Mesenchymal stem cell (in vitro differentiated cells and primary cell): ENCODE data around the gene CD40.

Source experiments
- DNase-seq: peaks from one replicate; pipeline ENCODE4 v3.0.0-alpha.2; 2013
- H2AFZ ChIP-seq: one replicate; pipeline ENCODE4 v1.6.1; 2013; ENCODE audit warnings: low read depth, mild to moderate bottlenecking, control low read depth, inconsistent platforms, low read length, moderate library complexity
- H2AK5ac ChIP-seq: 2 replicates; pipeline ENCODE4 v1.6.1; 2013; ENCODE audit warnings: low read length, moderate library complexity, mild to moderate bottlenecking, inconsistent platforms; ENCODE audit not compliant: severe bottlenecking
- H2BK120ac ChIP-seq: one replicate; pipeline ENCODE4 v1.6.1; 2013; ENCODE audit warnings: low read depth, mild to moderate bottlenecking, inconsistent platforms, low read length, moderate library complexity
- H2BK12ac ChIP-seq, 2 experiments: one replicate each; pipeline ENCODE4 v1.6.1; 2013; ENCODE audit warnings: inconsistent platforms in 2 of 2, low read length in 2 of 2, mild to moderate bottlenecking in 2 of 2, moderate library complexity in 2 of 2, control low read depth in 1 of 2
- H2BK15ac ChIP-seq: one replicate; pipeline ENCODE4 v1.6.1; 2013; ENCODE audit warnings: mild to moderate bottlenecking, low read depth, inconsistent platforms; ENCODE audit not compliant: poor library complexity, severe bottlenecking
- H2BK5ac ChIP-seq: 2 replicates; pipeline ENCODE4 v1.6.1; 2013; ENCODE audit warnings: low read depth, mild to moderate bottlenecking, low read length, control low read depth, inconsistent platforms; ENCODE audit not compliant: poor library complexity, severe bottlenecking
- H3K14ac ChIP-seq, 2 experiments: one replicate each; pipeline ENCODE4 v1.6.1; 2013; ENCODE audit warnings: inconsistent platforms in 2 of 2, low read length in 2 of 2, control low read depth in 1 of 2, mild to moderate bottlenecking in 1 of 2, moderate library complexity in 1 of 2
- H3K18ac ChIP-seq, 2 experiments: one replicate each; pipeline ENCODE4 v1.6.1; 2013; ENCODE audit warnings: inconsistent platforms in 2 of 2, low read length in 2 of 2, control low read depth in 1 of 2, low read depth in 1 of 2, mild to moderate bottlenecking in 1 of 2
- H3K23ac ChIP-seq, 2 experiments: one replicate each; pipeline ENCODE4 v1.6.1; 2013; ENCODE audit warnings: inconsistent platforms in 2 of 2, low read length in 2 of 2, mild to moderate bottlenecking in 2 of 2, moderate library complexity in 2 of 2, control low read depth in 1 of 2
- H3K27ac ChIP-seq: 2 replicates; pipeline ENCODE4 v1.5.1; 2013; ENCODE audit warnings: mild to moderate bottlenecking, moderate library complexity, low read length, control low read depth, inconsistent platforms; ENCODE audit not compliant: poor library complexity, severe bottlenecking
- H3K27me3 ChIP-seq, 2 experiments: 2 replicates each; pipeline versions ENCODE4 v1.6.1 to v1.7.0; 2013; ENCODE audit warnings: low read length in 2 of 2, mild to moderate bottlenecking in 2 of 2, moderate library complexity in 2 of 2, control low read depth in 1 of 2, inconsistent platforms in 1 of 2; ENCODE audit not compliant: control insufficient read depth in 1 of 2, insufficient read depth in 1 of 2
- H3K36me3 ChIP-seq, 2 experiments: 2 replicates each; pipeline versions ENCODE4 v1.6.1 to v1.7.0; 2013; ENCODE audit warnings: low read length in 2 of 2, control low read depth in 1 of 2, inconsistent platforms in 1 of 2, low read depth in 1 of 2, mild to moderate bottlenecking in 1 of 2; ENCODE audit not compliant: insufficient read depth in 2 of 2, control insufficient read depth in 1 of 2
- H3K4ac ChIP-seq, 2 experiments: one replicate each; pipeline ENCODE4 v1.6.1; 2013; ENCODE audit warnings: inconsistent platforms in 2 of 2, low read length in 2 of 2, mild to moderate bottlenecking in 2 of 2, moderate library complexity in 2 of 2, control low read depth in 1 of 2, low read depth in 1 of 2
- H3K4me1 ChIP-seq: 2 replicates; pipeline ENCODE4 v1.6.1; 2013; ENCODE audit warnings: low read depth, low read length, control low read depth; ENCODE audit not compliant: control insufficient read depth, insufficient read depth
- H3K4me2 ChIP-seq: 2 replicates; pipeline ENCODE4 v1.6.1; 2013; ENCODE audit warnings: low read length, mild to moderate bottlenecking, inconsistent platforms; ENCODE audit not compliant: poor library complexity, severe bottlenecking
- H3K4me3 ChIP-seq, 2 experiments: 2 replicates each; pipeline versions ENCODE4 v1.5.1 to v1.7.0; 2013; ENCODE audit warnings: low read length in 2 of 2, mild to moderate bottlenecking in 2 of 2, control low read depth in 1 of 2, low read depth in 1 of 2; ENCODE audit not compliant: insufficient read depth in 1 of 2
- H3K79me1 ChIP-seq: replicated peaks from 2 replicates; pipeline ENCODE4 v1.6.1; 2013; ENCODE audit warnings: mild to moderate bottlenecking, control low read depth, low read length, inconsistent platforms; ENCODE audit not compliant: poor library complexity, severe bottlenecking
- H3K9ac ChIP-seq: 2 replicates; pipeline ENCODE4 v1.7.0; 2013; ENCODE audit warnings: mild to moderate bottlenecking, low read length, moderate library complexity
- H3K9me3 ChIP-seq: 2 replicates; pipeline ENCODE4 v1.7.0; 2013; ENCODE audit warnings: mild to moderate bottlenecking, low read length; ENCODE audit not compliant: control insufficient read depth
- H4K8ac ChIP-seq: one replicate; pipeline ENCODE4 v1.6.1; 2013; ENCODE audit warnings: inconsistent platforms, mild to moderate bottlenecking, low read length, moderate library complexity
- H4K91ac ChIP-seq: one replicate; pipeline ENCODE4 v1.6.1; 2013; ENCODE audit warnings: mild to moderate bottlenecking, low read length, inconsistent platforms
- WGBS: methylation state at CpG from one replicate; pipeline ENCODE4 v1.1.7; 2013; ENCODE audit warnings: mixed read lengths; 5-methylcytosine and 5-hydroxymethylcytosine counted together

CD40 gene

GRCh38 chr20:46142124-46142523 lies 24.0 kb downstream of the CD40 start:
- Histone ChIP-seq H3K27ac (no peak overlapping the region), H3K4ac (no peak overlapping the region), H3K23ac (no peak overlapping the region), H3K14ac (no peak overlapping the region), H3K36me3 (no peaks in the 10 kb centered on the region), H2BK120ac (no peak overlapping the region), H3K9me3 (no peaks in the 10 kb centered on the region), H2BK5ac (no peak overlapping the region), H4K91ac (no peak overlapping the region), H2BK12ac (no peak overlapping the region), H3K79me1 (no peaks in the 10 kb centered on the region), H3K9ac (no peak overlapping the region), H2AFZ (no peak overlapping the region), H3K27me3 (peaks cover 53 to 91% of the 10 kb centered on the region in 2 experiments), H2BK15ac (no peak overlapping the region), H4K8ac (no peak overlapping the region), H3K4me1 (no peaks in the 10 kb centered on the region), H3K4me2 (no peak overlapping the region), H3K18ac (no peak overlapping the region), H2AK5ac (no peak overlapping the region), H3K4me3 (no peak overlapping the region)
- DNase-seq: no peak
- 54% methylated on average over 5 of the region's 5 CpGs for WGBS

DNA sequence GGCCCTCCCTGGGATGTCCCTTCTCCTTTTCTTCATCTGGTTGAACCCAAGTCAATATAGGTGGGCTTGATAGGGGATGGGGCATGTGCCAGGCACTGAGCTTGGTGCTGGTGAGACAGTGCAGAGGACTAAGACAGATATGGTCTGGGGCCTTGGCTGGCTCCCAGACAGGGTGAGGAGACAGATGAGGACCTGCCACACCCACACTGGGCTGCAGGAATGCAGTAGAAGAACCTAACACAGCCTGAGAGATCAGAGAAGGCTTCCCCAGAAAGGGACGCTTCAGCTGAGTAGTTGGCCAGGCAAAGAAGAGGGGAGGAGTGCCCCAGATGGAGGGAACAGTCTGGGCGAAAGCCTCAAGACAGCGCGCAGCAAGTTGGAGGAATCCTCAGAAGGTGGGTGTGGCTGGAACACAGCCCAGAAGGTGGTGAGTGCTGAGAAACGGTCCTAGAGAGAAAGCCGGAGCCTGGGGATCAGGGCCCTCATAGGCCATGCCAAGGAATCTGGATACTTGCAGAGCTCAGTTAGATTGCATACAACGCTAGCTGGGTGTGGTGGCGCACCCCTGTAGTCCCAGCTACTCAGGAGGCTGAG lies 26.4 kb downstream of the CD40 start:
- Histone ChIP-seq H3K4me3 (no peak overlapping the region), H3K36me3 (no peaks in the 10 kb centered on the region), H4K8ac (no peak overlapping the region), H3K18ac (no peak overlapping the region), H3K4me2 (no peak overlapping the region), H3K14ac (no peak overlapping the region), H2BK5ac (no peak overlapping the region), H3K4ac (no peak overlapping the region), H2BK12ac (no peak overlapping the region), H2AK5ac (no peak overlapping the region), H3K9me3 (no peaks in the 10 kb centered on the region), H3K27ac (no peak overlapping the region), H2BK15ac (no peak overlapping the region), H3K4me1 (no peaks in the 10 kb centered on the region), H3K79me1 (no peaks in the 10 kb centered on the region), H2BK120ac (no peak overlapping the region), H3K23ac (no peak overlapping the region), H3K27me3 (peaks cover 29 to 86% of the 10 kb centered on the region in 2 experiments), H3K9ac (no peak overlapping the region), H4K91ac (no peak overlapping the region), H2AFZ (no peak overlapping the region)
- WGBS: 72% methylated on average over 8 of the region's 8 CpGs
- no peak for DNase-seq

GRCh38 chr20:46145713-46146112 lies 27.6 kb downstream of the CD40 start:
- Histone ChIP-seq H2BK15ac (no peak overlapping the region), H3K23ac (no peak overlapping the region), H4K8ac (no peak overlapping the region), H3K79me1 (no peaks in the 10 kb centered on the region), H3K18ac (no peak overlapping the region), H3K14ac (no peak overlapping the region), H3K4me3 (no peak overlapping the region), H2BK12ac (no peak overlapping the region), H3K4me1 (no peaks in the 10 kb centered on the region), H3K4me2 (no peak overlapping the region), H3K4ac (no peak overlapping the region), H3K9me3 (no peaks in the 10 kb centered on the region), H3K27ac (no peak overlapping the region), H2AK5ac (no peak overlapping the region), H4K91ac (no peak overlapping the region), H2BK5ac (no peak overlapping the region), H2AFZ (no peak overlapping the region), H3K36me3 (no peaks in the 10 kb centered on the region), H2BK120ac (no peak overlapping the region), H3K9ac (no peak overlapping the region), H3K27me3 (peaks cover 18 to 86% of the 10 kb centered on the region in 2 experiments)
- DNase-seq: no peak
- 69% methylated on average over 2 of the region's 3 CpGs for WGBS

GRCh38 chr20:46148313-46149208 lies 30.4 kb downstream of the CD40 start:
- no peak overlapping the region for H3K27ac ChIP-seq
- H3K4me2 ChIP-seq: no peak overlapping the region
- no peak overlapping the region for H3K4me3 ChIP-seq
- H4K91ac ChIP-seq: no peak overlapping the region
- H2BK15ac ChIP-seq: no peak overlapping the region
- no peak overlapping the region for H2AFZ ChIP-seq
- H2BK5ac ChIP-seq: no peak overlapping the region
- no peaks in the 10 kb centered on the region for H3K9me3 ChIP-seq
- H4K8ac ChIP-seq: no peak overlapping the region
- no peak overlapping the region for H3K4ac ChIP-seq
- H2BK12ac ChIP-seq: no peak overlapping the region
- H3K36me3 ChIP-seq: no peaks in the 10 kb centered on the region
- peaks cover 5 to 84% of the 10 kb centered on the region in 2 experiments for H3K27me3 ChIP-seq
- DNase-seq: no peak
- no peak overlapping the region for H2AK5ac ChIP-seq
- H3K14ac ChIP-seq: no peak overlapping the region
- H3K23ac ChIP-seq: no peak overlapping the region
- WGBS: 74% methylated on average over 13 of the region's 14 CpGs
- H2BK120ac ChIP-seq: no peak overlapping the region
- no peaks in the 10 kb centered on the region for H3K4me1 ChIP-seq
- no peak overlapping the region for H3K9ac ChIP-seq
- no peak overlapping the region for H3K18ac ChIP-seq
- no peaks in the 10 kb centered on the region for H3K79me1 ChIP-seq
